Colonic mucosa (tissue), 4 donors: ENCODE data around the gene UPK3A. TPM values are rescaled to one million over a fixed set of nuclear protein-coding genes. Genes with fewer than 3 reads are reported as not detected.

Experiments used
- DNase-seq: peaks from one replicate; pipeline ENCODE4 v3.0.0-alpha.2; 2020
- H3K27ac ChIP-seq: fragments of 200-600 bp; one replicate; pipeline ENCODE4 v1.8.0; 2021
- H3K27me3 ChIP-seq: fragments of 200-600 bp; one replicate; pipeline ENCODE4 v1.8.0; 2021
- H3K36me3 ChIP-seq: fragments of 200-600 bp; one replicate; pipeline ENCODE4 v1.8.0; 2021
- H3K4me1 ChIP-seq: fragments of 200-600 bp; one replicate; pipeline ENCODE4 v1.8.0; 2021; ENCODE audit warnings: mild to moderate bottlenecking
- H3K4me3 ChIP-seq: fragments of 200-600 bp; one replicate; pipeline ENCODE4 v1.8.0; 2021
- H3K9ac ChIP-seq, 2 donors: one replicate each; pipeline ENCODE4 v1.7.0; 2013; ENCODE audit warnings: control low read depth in 2 of 2, low read depth in 2 of 2, low read length in 2 of 2
- H3K9me3 ChIP-seq: fragments of 200-600 bp; one replicate; pipeline ENCODE4 v1.8.0; 2021
- CTCF ChIP-seq: fragments of 200-600 bp; IDR thresholded peaks from one replicate; pipeline ENCODE4 v1.8.0; 2022; ENCODE audit warnings: antibody characterized with exemption, mild to moderate bottlenecking
- intact Hi-C: fragments of 100-400 bp; cut with DNase I; formaldehyde crosslinking; loops from one replicate; pipeline ENCODE4 v1.14.1; 2022
- total RNA-seq, 2 donors: library from RNA; stranded (reverse); fragmentation: NEBNext Ultra II Directional in 1 of 2; extraction: Animal tissue kit (Norgen Biotek cat#: 25700) in 1 of 2; gene quantifications; one replicate each; pipeline ENCODE4 v1.2.1, GENCODE V29; 2021
- donor health status: healthy.
- donor health status: DM: no; HTN: no; CAD: no.
- donor health status: DM: no; HTN: no; CAD: no.

UPK3A gene
- total RNA-seq, 2 donors from 2014 or later: 0.32 to 3.6 TPM

GRCh38 chr22:45309422-45310227 is 24.9 kb downstream of the UPK3A start, which contains the start of gene FAM118A:
Gene FAM118A (plus strand): TSS chr22:45309934. CDS start chr22:45322380, 12,446 bp downstream.
- Histone ChIP-seq H3K27ac (peak within 1 kb of the TSS; percentile 92), H3K9me3 (no peaks in the 10 kb centered on the region), H3K4me3 (peak within 1 kb of the TSS; percentile 77), H3K9ac (peak within 1 kb of the TSS; percentile 80 to 91), H3K4me1 (peaks cover 4% of the 10 kb centered on the region), H3K36me3 (no peaks in the 10 kb centered on the region), H3K27me3 (no peaks in the 10 kb centered on the region)
- intact Hi-C loops: no loop called here
- no peak for TF ChIP-seq CTCF
- DNase-seq: peak; percentile 97

GRCh38 chr22:45310331-45310976 is 25.7 kb downstream of the UPK3A start:
- Histone ChIP-seq H3K36me3 (no peaks in the 10 kb centered on the region), H3K4me3 (peak overlapping the region; percentile 77), H3K27ac (peak overlapping the region; percentile 58), H3K9me3 (no peaks in the 10 kb centered on the region), H3K27me3 (no peaks in the 10 kb centered on the region), H3K4me1 (peaks cover 4% of the 10 kb centered on the region), H3K9ac (peak overlapping the region; percentile 80 to 81)
- no peak for DNase-seq
- intact Hi-C loops: no loop called here
- TF ChIP-seq CTCF: no peak

GRCh38 chr22:45310977-45311531 is 26.3 kb downstream of the UPK3A start:
- Histone ChIP-seq H3K27me3 (no peaks in the 10 kb centered on the region), H3K4me3 (peak overlapping the region; percentile 77), H3K36me3 (no peaks in the 10 kb centered on the region), H3K4me1 (peaks cover 4% of the 10 kb centered on the region), H3K9ac (peak overlapping the region; percentile 80 to 81), H3K9me3 (no peaks in the 10 kb centered on the region), H3K27ac (peak overlapping the region; percentile 58)
- no peak for TF ChIP-seq CTCF
- DNase-seq: no peak
- intact Hi-C loops: no loop called here

- intact Hi-C loops: no loop called here
- H3K4me1 ChIP-seq: peaks cover 4% of the 10 kb centered on the region
- TF ChIP-seq CTCF: no peak
Measured at GRCh38 chr22:45312415-45312814, 27.7 kb downstream of the UPK3A start.

GRCh38 chr22:45312856-45313255 is 28.1 kb downstream of the UPK3A start:
- intact Hi-C loops: no loop called here
- Histone ChIP-seq H3K4me3 (no peak overlapping the region), H3K27ac (no peak overlapping the region), H3K9me3 (no peaks in the 10 kb centered on the region), H3K27me3 (no peaks in the 10 kb centered on the region), H3K36me3 (no peaks in the 10 kb centered on the region), H3K4me1 (peaks cover 4% of the 10 kb centered on the region), H3K9ac (no peak overlapping the region)
- no peak for TF ChIP-seq CTCF
- no peak for DNase-seq

More at GRCh38 chr22:45312415-45312814, 27.7 kb downstream of the UPK3A start:
- Histone ChIP-seq H3K4me3 (no peak overlapping the region), H3K27ac (no peak overlapping the region), H3K36me3 (no peaks in the 10 kb centered on the region), H3K27me3 (no peaks in the 10 kb centered on the region), H3K9ac (no peak overlapping the region), H3K9me3 (no peaks in the 10 kb centered on the region)
- DNase-seq: no peak
